Activated CD4-positive, alpha-beta memory T cell treated with anti-CD3 and anti-CD28 coated beads, Interleukin-2, amount 10 ng/mL, durations not matched to agents 7 days and 5 days (primary cell): ENCODE measurements around the gene C22orf39. TPM values are rescaled to one million over a fixed set of nuclear protein-coding genes. Genes with fewer than 3 reads are reported as not detected.

Source experiments
- CTCF ChIA-PET: fragments of 350-600 bp; sonication (Branson Sonifier 250); formaldehyde crosslinking; loops from one replicate; lab custom pipeline; 2021; ENCODE audit warnings: antibody characterized with exemption, inconsistent platforms; lab: Charles Lee
- POLR2A ChIA-PET: fragments of 350-600 bp; sonication (Branson Sonifier 250); formaldehyde crosslinking; loops from one replicate; lab custom pipeline; 2021; ENCODE audit warnings: antibody characterized with exemption; lab: Charles Lee
- DNase-seq: peaks from one replicate; pipeline ENCODE4 v3.0.0-alpha.2; 2020
- H3K27ac Mint-ChIP-seq: one replicate; pipeline ENCODE4 v1.8.0; 2021; ENCODE audit warnings: mild to moderate bottlenecking, mixed read lengths
- H3K27me3 Mint-ChIP-seq: one replicate; pipeline ENCODE4 v1.8.0; 2021; ENCODE audit warnings: mixed read lengths
- H3K36me3 Mint-ChIP-seq: one replicate; pipeline ENCODE4 v1.8.0; 2021; ENCODE audit warnings: low read depth, mixed read lengths
- H3K4me1 Mint-ChIP-seq: one replicate; pipeline ENCODE4 v1.8.0; 2021; ENCODE audit warnings: mixed read lengths
- H3K4me3 Mint-ChIP-seq: one replicate; pipeline ENCODE4 v1.8.0; 2021; ENCODE audit warnings: mild to moderate bottlenecking, mixed read lengths
- H3K9me3 Mint-ChIP-seq: one replicate; pipeline ENCODE4 v1.8.0; 2021; ENCODE audit warnings: mixed read lengths
- total RNA-seq, 2 experiments: library from RNA; stranded (reverse); gene quantifications; one replicate each; pipeline ENCODE4 v1.2.3, GENCODE V29; 2021

C22orf39 gene
- total RNA-seq, 2 experiments from 2014 or later, result 31.8 to 32.9 TPM

DNA sequence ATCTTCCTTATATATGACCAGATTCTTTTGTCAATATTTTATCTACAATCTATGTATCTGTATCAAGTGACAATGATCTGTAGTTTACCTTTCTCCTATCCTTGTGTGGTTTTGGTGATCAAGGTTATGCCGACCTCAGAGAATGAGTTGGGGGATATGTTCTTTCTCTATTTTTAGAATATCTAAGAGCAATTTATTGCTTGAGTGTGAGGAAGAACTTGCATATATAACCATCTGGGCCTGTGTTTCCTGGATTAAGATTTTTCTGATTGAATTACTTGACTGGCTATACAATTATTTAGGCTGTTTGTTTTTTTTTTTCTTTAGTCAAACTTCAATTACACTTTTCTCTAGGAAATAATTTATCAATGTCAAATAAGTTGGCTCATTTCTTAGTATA, 14.0 kb upstream of the C22orf39 start:
- Mint-ChIP-seq H3K27ac (no peak overlapping the region), H3K4me1 (peaks cover 14% of the 10 kb centered on the region), H3K36me3 (peaks cover 53% of the 10 kb centered on the region), H3K4me3 (no peak overlapping the region), H3K9me3 (no peaks in the 10 kb centered on the region), H3K27me3 (no peaks in the 10 kb centered on the region)
- POLR2A ChIA-PET, result no interaction called here
- CTCF ChIA-PET, result no interaction called here
- DNase-seq, result no peak

DNA sequence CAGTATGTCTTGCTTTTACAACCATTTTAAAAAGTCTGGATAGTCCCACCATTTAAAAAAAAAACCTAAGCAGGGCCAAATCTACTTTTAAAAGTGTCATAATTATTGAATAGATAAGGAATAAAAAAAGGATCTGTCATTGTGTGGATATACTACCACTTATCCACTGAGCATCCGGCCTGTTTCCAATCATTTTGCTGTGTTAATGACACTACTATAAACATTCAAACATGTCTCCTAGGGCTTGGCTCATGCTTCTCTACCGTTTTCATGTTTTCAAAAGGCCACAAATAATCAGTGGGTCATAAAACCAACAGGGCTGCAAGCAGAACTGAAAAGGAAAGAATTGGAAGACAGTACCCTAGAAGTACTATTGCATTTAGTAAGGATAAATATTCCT, 12.5 kb upstream of the C22orf39 start:
- H3K36me3 Mint-ChIP-seq, result peaks cover 58% of the 10 kb centered on the region
- H3K27me3 Mint-ChIP-seq, result no peaks in the 10 kb centered on the region
- CTCF ChIA-PET, result no interaction called here

DNA sequence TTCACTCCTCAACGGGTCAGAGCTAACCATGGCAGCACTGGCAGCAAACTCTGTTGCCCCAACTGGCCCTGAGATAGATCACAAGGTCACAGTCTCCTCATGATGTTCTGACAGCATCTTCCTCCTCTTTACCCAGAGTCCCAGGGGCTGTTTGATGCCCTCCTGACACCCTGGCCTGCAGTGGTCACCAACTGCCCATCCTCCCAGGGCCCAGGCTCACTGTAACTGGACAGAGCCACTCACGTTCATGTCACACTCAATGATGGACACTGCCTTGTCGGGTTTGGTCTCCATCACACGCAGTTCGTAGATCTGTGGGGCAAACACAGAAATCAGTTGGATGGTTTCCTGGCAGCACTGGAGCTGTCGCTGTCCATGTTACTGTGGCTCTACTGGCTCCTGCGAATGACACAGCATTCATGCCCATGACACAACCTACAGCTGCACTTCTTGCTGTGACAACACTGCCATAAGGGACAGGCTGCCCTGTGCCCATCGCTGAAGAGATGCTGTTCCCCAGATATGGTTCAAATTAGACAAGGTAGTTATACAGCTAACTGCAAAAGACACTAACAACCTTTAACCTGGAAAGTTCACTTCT, 10.4 kb upstream of the C22orf39 start:
- Mint-ChIP-seq H3K27me3 (no peaks in the 10 kb centered on the region), H3K9me3 (no peaks in the 10 kb centered on the region), H3K36me3 (peaks cover 57% of the 10 kb centered on the region), H3K4me3 (no peak overlapping the region), H3K4me1 (no peaks in the 10 kb centered on the region), H3K27ac (no peak overlapping the region)
- POLR2A ChIA-PET, result interaction anchor here (1.2 to 1.7 kb wide), 3 partner anchors 10 to 26 kb away, joined by 3 to 9 read pairs (median 4); partner anchors contain the start of gene C22orf39
- no peak for DNase-seq
- CTCF ChIA-PET, result no interaction called here

More for the DNA sequence above, 12.5 kb upstream of the C22orf39 start:
- DNase-seq, result no peak
- no peak overlapping the region for H3K27ac Mint-ChIP-seq
- H3K4me1 Mint-ChIP-seq, result peaks cover 8% of the 10 kb centered on the region
- POLR2A ChIA-PET, result no interaction called here
- H3K9me3 Mint-ChIP-seq, result no peaks in the 10 kb centered on the region
- no peak overlapping the region for H3K4me3 Mint-ChIP-seq

DNA sequence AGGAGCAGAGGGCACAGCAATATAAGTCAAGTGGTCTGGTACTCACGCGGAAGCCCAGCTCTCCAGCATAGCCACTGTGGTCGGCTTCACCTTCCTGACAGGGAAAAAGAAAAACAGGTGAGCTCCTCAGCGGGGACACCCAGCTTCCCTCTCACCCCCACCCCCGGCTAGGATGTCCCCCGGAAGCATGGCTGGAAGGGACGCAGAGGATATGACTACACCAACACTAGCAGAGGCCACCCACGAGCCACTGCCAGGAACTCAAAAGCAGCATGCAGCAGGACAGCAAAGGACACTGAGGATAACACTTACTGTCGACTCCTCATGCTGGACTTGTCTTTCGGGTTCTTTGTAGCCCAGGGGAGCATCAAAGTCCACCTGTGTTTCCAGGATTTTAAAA, 9.0 kb upstream of the C22orf39 start:
- CTCF ChIA-PET, result no interaction called here
- no peak overlapping the region for H3K4me3 Mint-ChIP-seq
- peak overlapping the region; percentile 32 for H3K27ac Mint-ChIP-seq
- POLR2A ChIA-PET, result no interaction called here
- H3K9me3 Mint-ChIP-seq, result no peaks in the 10 kb centered on the region
- H3K4me1 Mint-ChIP-seq, result no peaks in the 10 kb centered on the region
- peaks cover 63% of the 10 kb centered on the region for H3K36me3 Mint-ChIP-seq
- H3K27me3 Mint-ChIP-seq, result no peaks in the 10 kb centered on the region
- DNase-seq, result no peak

DNA sequence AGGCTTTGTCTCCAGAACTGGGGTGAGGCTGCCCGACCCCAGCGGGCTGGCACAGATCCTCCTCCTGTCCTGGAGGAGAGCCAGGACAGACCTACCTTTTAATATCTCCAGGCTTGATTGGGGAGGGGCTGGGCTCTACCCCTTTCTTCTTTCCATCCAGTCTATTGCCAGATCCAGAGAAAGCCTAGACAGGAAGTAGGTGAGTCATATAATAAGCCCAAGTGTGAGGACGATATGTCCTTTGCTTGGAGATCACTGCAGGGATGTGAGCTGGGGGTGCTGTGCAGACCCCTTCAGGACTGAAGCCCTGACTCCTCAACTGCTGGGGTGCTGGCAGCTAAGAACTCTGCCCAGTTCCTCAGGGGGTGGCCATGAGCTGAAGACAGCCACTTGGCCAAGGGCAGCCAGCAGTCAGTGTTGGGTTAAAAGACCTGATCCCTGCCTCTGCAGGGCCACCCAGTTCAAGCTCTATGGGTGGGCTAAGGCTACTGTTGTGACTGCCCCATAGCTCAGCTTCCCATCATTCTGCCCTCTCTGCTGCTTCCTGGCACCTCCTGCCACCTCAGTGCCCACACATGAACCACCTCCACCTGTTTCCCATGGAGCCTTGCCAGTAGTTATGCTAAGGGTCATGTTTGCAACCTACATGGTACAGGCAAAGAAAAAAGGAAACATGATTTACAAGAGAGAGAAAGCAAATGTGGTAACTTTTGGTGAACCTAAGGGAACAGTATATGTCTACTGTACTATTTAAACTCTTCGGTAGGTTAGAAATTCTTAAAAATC, 8.3 kb upstream of the C22orf39 start:
- DNase-seq, result no peak
- CTCF ChIA-PET, result no interaction called here
- Mint-ChIP-seq H3K4me3 (no peak overlapping the region), H3K27ac (no peak overlapping the region), H3K9me3 (no peaks in the 10 kb centered on the region), H3K36me3 (peaks cover 59% of the 10 kb centered on the region), H3K27me3 (no peaks in the 10 kb centered on the region), H3K4me1 (no peaks in the 10 kb centered on the region)
- POLR2A ChIA-PET, result interaction anchor here (0.7 kb wide), 1 partner anchor 15 kb away, joined by 3 read pairs; no protein-coding TSS in a partner anchor

DNA sequence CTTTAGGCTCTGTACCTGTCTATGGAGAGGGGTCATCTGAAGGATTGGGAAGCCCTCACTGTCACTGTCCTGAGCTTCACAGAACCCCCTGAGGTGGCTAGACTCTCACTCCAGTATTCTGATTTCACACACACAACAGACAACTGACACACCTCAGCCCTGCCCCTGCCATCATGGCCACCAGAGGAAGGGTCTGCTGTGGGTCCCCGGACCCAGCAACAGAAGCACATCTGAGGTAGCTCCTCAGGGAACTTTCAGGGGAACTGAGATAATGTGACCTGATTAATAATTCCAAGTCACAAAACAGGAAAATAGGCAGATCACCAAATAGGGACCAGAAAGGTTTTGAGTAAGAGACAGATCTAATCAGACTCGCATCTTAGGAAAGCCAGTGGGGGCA, 7.5 kb upstream of the C22orf39 start:
- no peaks in the 10 kb centered on the region for H3K27me3 Mint-ChIP-seq
- POLR2A ChIA-PET, result interaction anchor here (0.7 to 1.1 kb wide), 2 partner anchors 9 to 15 kb away, joined by 3 read pairs; no protein-coding TSS in a partner anchor
- no peak overlapping the region for H3K27ac Mint-ChIP-seq
- H3K4me3 Mint-ChIP-seq, result no peak overlapping the region
- H3K4me1 Mint-ChIP-seq, result no peaks in the 10 kb centered on the region
- no peaks in the 10 kb centered on the region for H3K9me3 Mint-ChIP-seq
- no peak for DNase-seq
- peaks cover 59% of the 10 kb centered on the region for H3K36me3 Mint-ChIP-seq
- CTCF ChIA-PET, result interaction anchor here (1.0 kb wide), 1 partner anchor 11 kb away, joined by 3 read pairs; no protein-coding TSS in a partner anchor

DNA sequence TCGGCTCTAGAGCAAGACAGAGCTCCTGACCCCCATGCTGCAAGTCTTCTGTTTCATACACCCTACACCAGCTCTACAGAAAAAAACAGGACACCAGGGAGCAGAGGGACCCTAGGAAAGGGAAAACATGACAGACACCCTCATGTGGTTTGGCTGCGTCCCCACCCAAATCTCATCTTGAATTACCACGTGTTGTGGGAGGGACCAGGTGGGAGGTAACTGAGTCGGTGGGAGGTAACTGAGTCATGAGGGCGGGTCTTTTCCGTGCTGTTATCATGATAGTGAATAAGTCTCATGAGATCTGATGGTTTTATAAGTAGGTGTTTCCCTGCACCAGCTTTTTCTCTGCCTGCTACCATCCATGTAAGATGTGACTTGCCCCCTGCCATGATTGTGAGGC, 6.6 kb upstream of the C22orf39 start:
- H3K4me1 Mint-ChIP-seq, result peaks cover 4% of the 10 kb centered on the region
- H3K4me3 Mint-ChIP-seq, result no peak overlapping the region
- no peak overlapping the region for H3K27ac Mint-ChIP-seq
- POLR2A ChIA-PET, result interaction anchor here (0.5 to 4.6 kb wide), 5 partner anchors 10 to 310 kb away, joined by 3 to 20 read pairs (median 4); partner anchors contain the start of genes ESS2, HIRA and MRPL40
- CTCF ChIA-PET, result interaction anchor here (1.0 to 1.4 kb wide), 2 partner anchors 12 to 310 kb away, joined by 3 read pairs; partner anchors contain the start of gene ESS2
- H3K27me3 Mint-ChIP-seq, result no peaks in the 10 kb centered on the region
- no peak for DNase-seq
- H3K36me3 Mint-ChIP-seq, result peaks cover 58% of the 10 kb centered on the region
- no peaks in the 10 kb centered on the region for H3K9me3 Mint-ChIP-seq

DNA sequence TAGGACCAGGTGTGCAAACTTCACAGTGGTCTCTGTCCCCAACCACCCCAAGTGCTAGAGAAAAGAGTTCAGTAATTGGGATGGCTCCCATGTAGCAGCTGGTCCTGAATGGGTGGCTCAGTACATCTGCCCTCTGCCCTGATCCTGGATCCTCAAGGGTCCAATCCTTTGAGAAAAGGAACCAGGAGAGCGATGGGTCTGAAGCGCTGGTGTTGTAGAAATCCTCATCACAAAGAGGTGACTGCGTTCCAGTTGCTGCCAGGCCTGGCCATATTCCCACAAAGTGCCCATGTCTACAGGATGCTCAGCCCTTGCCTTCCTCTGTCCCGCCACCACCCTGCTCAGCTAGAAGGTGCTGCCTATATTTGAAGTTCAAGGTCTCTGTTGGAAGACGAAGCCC, 6.2 kb upstream of the C22orf39 start:
- no peaks in the 10 kb centered on the region for H3K27me3 Mint-ChIP-seq
- POLR2A ChIA-PET, result interaction anchor here (1.2 to 4.6 kb wide), 3 partner anchors 22 to 309 kb away, joined by 4 to 20 read pairs (median 4); partner anchors contain the start of genes ESS2, HIRA and MRPL40
- H3K36me3 Mint-ChIP-seq, result peaks cover 58% of the 10 kb centered on the region
- H3K4me3 Mint-ChIP-seq, result no peak overlapping the region
- peaks cover 8% of the 10 kb centered on the region for H3K4me1 Mint-ChIP-seq
- DNase-seq, result no peak
- no peak overlapping the region for H3K27ac Mint-ChIP-seq
- CTCF ChIA-PET, result interaction anchor here (1.4 kb wide), 1 partner anchor 309 kb away, joined by 3 read pairs; the partner anchor contains the start of gene ESS2
- no peaks in the 10 kb centered on the region for H3K9me3 Mint-ChIP-seq

DNA sequence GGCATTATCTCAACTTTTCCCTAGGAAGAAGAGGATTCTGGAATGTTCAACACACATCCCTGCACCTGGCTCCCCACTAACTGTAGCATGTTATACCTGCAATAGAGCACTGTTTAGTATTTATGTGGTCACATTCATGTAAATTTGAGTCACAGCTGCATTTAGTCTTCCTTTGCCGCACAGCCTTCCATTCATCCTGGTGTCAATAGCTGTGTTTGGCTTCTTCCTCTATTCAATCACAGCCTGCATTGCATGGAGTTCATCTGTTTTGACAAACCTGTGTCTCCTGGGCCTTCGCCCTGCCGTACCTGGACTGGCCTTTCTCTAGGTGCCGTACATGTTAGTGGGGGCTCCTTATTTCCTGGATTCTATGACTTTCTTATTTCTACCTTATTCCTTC, 4.1 kb upstream of the C22orf39 start:
- H3K27ac Mint-ChIP-seq, result no peak overlapping the region
- H3K4me1 Mint-ChIP-seq, result peaks cover 20% of the 10 kb centered on the region
- peaks cover 51% of the 10 kb centered on the region for H3K36me3 Mint-ChIP-seq
- no peak overlapping the region for H3K4me3 Mint-ChIP-seq
- ChIA-PET POLR2A (interaction anchor here (1.7 to 4.6 kb wide), 2 partner anchors 19 to 26 kb away, joined by 6 to 20 read pairs; partner anchors contain the start of genes HIRA and MRPL40), CTCF (interaction anchor here (1.1 kb wide), 1 partner anchor 11 kb away, joined by 3 read pairs; no protein-coding TSS in a partner anchor)
- DNase-seq, result no peak
- no peaks in the 10 kb centered on the region for H3K27me3 Mint-ChIP-seq
- no peaks in the 10 kb centered on the region for H3K9me3 Mint-ChIP-seq

DNA sequence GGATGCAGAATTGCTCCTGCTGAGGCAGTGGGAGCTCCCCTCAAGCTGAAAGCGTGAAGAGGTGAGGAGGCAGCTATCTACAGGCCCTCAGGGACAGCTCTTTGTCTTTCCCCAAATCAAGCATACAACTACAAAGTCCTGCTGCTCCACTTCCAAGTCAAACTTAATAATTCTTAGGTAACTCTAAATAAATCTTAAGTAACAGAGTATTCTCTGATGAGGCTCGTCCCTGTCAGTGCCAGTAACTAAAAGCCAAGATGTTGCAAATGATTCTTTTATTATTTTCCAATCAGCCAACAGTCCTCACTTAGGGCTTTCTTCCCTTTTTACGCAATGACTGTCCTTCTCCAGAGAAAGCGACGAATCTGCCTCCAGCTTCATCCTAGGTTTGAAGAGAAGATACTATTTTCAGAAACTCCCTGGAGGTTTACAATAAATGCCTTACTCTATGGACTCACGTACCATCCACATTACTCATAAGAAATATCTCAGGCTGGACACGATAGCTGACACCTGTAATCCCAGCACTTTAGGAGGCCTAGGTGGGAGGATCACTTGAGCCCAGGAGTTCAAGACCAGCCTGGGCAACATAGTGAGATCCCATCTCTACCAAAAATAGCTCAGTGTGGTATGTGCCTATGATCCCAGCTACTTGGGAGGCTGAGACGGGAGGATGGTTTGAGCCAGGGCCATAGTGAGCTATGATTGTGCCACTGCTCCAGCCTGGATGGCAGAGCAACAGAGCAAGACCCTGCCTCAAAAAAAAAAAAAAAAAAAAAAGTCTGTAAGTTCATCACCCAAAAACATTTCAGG, 3.1 kb upstream of the C22orf39 start:
- ChIA-PET CTCF (interaction anchor here (0.7 kb wide), 1 partner anchor 14 kb away, joined by 3 read pairs; no protein-coding TSS in a partner anchor), POLR2A (interaction anchor here (1.2 to 4.6 kb wide), 3 partner anchors 18 to 29 kb away, joined by 4 to 20 read pairs (median 6); partner anchors contain the start of genes CDC45, HIRA and MRPL40)
- Mint-ChIP-seq H3K27me3 (no peaks in the 10 kb centered on the region), H3K4me3 (no peak overlapping the region), H3K4me1 (peaks cover 25% of the 10 kb centered on the region), H3K27ac (no peak overlapping the region), H3K36me3 (peaks cover 47% of the 10 kb centered on the region), H3K9me3 (no peaks in the 10 kb centered on the region)
- DNase-seq, result no peak

DNA sequence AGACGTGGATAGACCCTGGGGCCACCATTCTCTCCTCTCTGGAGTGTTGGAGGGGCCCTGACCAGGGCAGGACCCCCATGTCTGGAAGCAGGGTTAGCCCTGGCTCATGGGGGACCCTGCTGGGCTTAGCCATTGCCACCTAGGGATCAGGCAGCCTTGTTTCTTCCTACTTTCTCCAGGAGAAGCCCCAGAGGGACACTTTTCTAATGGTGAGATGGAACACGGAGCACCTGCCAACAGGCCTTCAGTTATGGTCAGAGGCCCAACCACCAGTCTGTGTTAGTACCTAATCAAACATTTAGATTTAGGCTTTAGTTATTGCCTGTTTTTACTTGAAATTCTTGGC, 1.9 kb upstream of the C22orf39 start:
- Mint-ChIP-seq H3K9me3 (no peaks in the 10 kb centered on the region), H3K27me3 (no peaks in the 10 kb centered on the region), H3K4me3 (peak overlapping the region; percentile 12), H3K27ac (peak overlapping the region; percentile 16), H3K36me3 (peaks cover 45% of the 10 kb centered on the region), H3K4me1 (peaks cover 35% of the 10 kb centered on the region)
- CTCF ChIA-PET, result no interaction called here
- DNase-seq, result no peak
- POLR2A ChIA-PET, result interaction anchor here (6.6 kb wide), 1 partner anchor 17 kb away, joined by 113 read pairs; the partner anchor contains the start of genes HIRA and MRPL40
